Subcutaneous adipose tissue (tissue), 4 donors: ENCODE data around the gene DNASE1L1. TPM values are rescaled to one million over a fixed set of nuclear protein-coding genes. Genes with fewer than 3 reads are reported as not detected.

ENCODE experiments used
- CTCF ChIP-seq: fragments of 450-650 bp; IDR thresholded peaks from one replicate; pipeline ENCODE4 v1.5.1; 2016; ENCODE audit warnings: low read depth, mild to moderate bottlenecking, control low read depth, antibody characterized with exemption, moderate library complexity
- total RNA-seq, 4 donors: library from RNA; depleted of rRNA; stranded (reverse); fragments of >200 nt; gene quantifications; one replicate each; pipeline ENCODE4 v1.1.0, GENCODE V29; 2016

The DNASE1L1 gene
- total RNA-seq, 4 donors from 2014 or later: 22.2 to 42.8 (median 38.0) TPM

- TF ChIP-seq CTCF: no peak
Measured at GRCh38 chrX:154413142-154413541, 4.1 kb upstream of the DNASE1L1 start.

- no peak for TF ChIP-seq CTCF
Measured at GRCh38 chrX:154412468-154412867, 3.4 kb upstream of the DNASE1L1 start.

- TF ChIP-seq CTCF: no peak
Measured at GRCh38 chrX:154411981-154412340, 2.9 kb upstream of the DNASE1L1 start.

GRCh38 chrX:154408659-154409221 lies 314 bp downstream of the DNASE1L1 start:
- TF ChIP-seq CTCF: no peak

- TF ChIP-seq CTCF: no peak
Measured at GRCh38 chrX:154404625-154405192, 4.3 kb downstream of the DNASE1L1 start.

GRCh38 chrX:154403858-154404257 lies 5.2 kb downstream of the DNASE1L1 start:
- no peak for TF ChIP-seq CTCF

GRCh38 chrX:154403192-154403591 lies 5.9 kb downstream of the DNASE1L1 start:
- TF ChIP-seq CTCF: no peak
